PFSK-1 (cell line): ENCODE results near the gene EPB41L4A.

Source experiments
- FOXP2 ChIP-seq: optimal IDR thresholded peaks from 2 replicates; pipeline ENCODE3; 2011; ENCODE audit warnings: borderline replicate concordance, control low read depth, inconsistent platforms; ENCODE audit not compliant: insufficient read depth; ENCODE audit errors: extremely low read length, extremely low read depth
- POLR2AphosphoS5 ChIP-seq: IDR thresholded peaks from 2 replicates; pipeline ENCODE4 v1.6.1; 2012; ENCODE audit warnings: low read depth, mild to moderate bottlenecking, control low read depth, low read length, moderate library complexity
- REST ChIP-seq, 2 experiments: IDR thresholded peaks; 2 replicates each; pipeline versions ENCODE4 v1.6.1 to v1.8.0; 2011 to 2012; ENCODE audit warnings: low read depth in 2 of 2, low read length in 2 of 2, control low read depth in 1 of 2, inconsistent platforms in 1 of 2, mild to moderate bottlenecking in 1 of 2, moderate library complexity in 1 of 2; ENCODE audit not compliant: insufficient read depth in 1 of 2
- SIN3A ChIP-seq: IDR thresholded peaks from 2 replicates; pipeline ENCODE4 v1.6.1; 2012; ENCODE audit warnings: mild to moderate bottlenecking, low read length, moderate library complexity, borderline replicate concordance; ENCODE audit not compliant: insufficient read depth
- TAF1 ChIP-seq: IDR thresholded peaks from 2 replicates; pipeline ENCODE4 v1.6.1; 2012; ENCODE audit warnings: low read length, control low read depth, borderline replicate concordance; ENCODE audit not compliant: insufficient read depth

EPB41L4A gene

GRCh38 chr5:112283034-112283582 is 136.0 kb downstream of the EPB41L4A start:
- TF ChIP-seq SIN3A, result no peak
- no peak for TF ChIP-seq TAF1
- TF ChIP-seq FOXP2, result no peak
- TF ChIP-seq REST (IDR thresholded peaks at IDR 0.05; ENCODE audit: insufficient read depth in 1 of 2, low read depth in 2 of 2, low read length in 2 of 2), result no peak
- TF ChIP-seq POLR2AphosphoS5, result no peak

- no peak for TF ChIP-seq REST (IDR thresholded peaks at IDR 0.05; ENCODE audit: insufficient read depth in 1 of 2, low read depth in 2 of 2, low read length in 2 of 2)
- no peak for TF ChIP-seq FOXP2
- TF ChIP-seq POLR2AphosphoS5, result no peak
- TF ChIP-seq SIN3A, result no peak
- TF ChIP-seq TAF1, result no peak
These were observed 140.0 kb downstream of the EPB41L4A start for GRCh38 chr5:112279082-112279481.

GRCh38 chr5:112276991-112277390 is 142.1 kb downstream of the EPB41L4A start:
- no peak for TF ChIP-seq SIN3A
- no peak for TF ChIP-seq FOXP2
- TF ChIP-seq REST (IDR thresholded peaks at IDR 0.05; ENCODE audit: insufficient read depth in 1 of 2, low read depth in 2 of 2, low read length in 2 of 2), result no peak
- TF ChIP-seq POLR2AphosphoS5, result no peak
- TF ChIP-seq TAF1, result no peak

- TF ChIP-seq FOXP2 (no peak), REST (IDR thresholded peaks at IDR 0.05; ENCODE audit: insufficient read depth in 1 of 2, low read depth in 2 of 2, low read length in 2 of 2) (no peak), TAF1 (no peak)
These were observed 143.4 kb downstream of the EPB41L4A start for GRCh38 chr5:112275671-112276070.
